GM19455 (cell line): Measurements from ENCODE around the gene ACAP2.
"Not testable (repeated sequence)": the region's sequence is repeated elsewhere in the genome, so short reads cannot be mapped to it uniquely, and the experiment has no call there.

Experiments
- ATAC-seq: cut with Tn5 transposase; IDR thresholded peaks from one replicate; pipeline ENCODE4 v1.9.1; 2021; ENCODE audit not compliant: unreplicated experiment

The ACAP2 gene

GRCh38 chr3:195442573-195443390 is at the start of gene ACAP2:
Gene ACAP2 (minus strand): TSS chr3:195443020. CDS start chr3:195442847, 173 bp downstream.
- peak; percentile 87 for ATAC-seq

DNA sequence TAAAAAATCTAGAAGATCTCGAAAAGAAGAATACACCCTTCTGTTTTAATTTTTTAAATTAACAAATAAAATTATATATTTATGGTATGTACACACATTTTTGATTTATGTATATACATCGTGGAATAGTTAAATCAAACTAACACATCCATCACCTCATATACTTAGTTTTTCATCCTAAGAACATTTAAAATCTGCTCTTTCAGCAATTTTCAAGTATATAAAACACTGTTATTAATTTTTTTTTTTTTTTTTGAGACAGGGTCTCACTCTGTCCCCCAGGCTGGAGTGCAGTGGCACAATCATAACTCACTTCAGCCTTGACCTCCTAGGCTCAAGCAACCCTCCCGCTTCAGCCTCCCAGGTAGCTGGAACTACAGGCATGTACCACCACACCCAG is 32.8 kb upstream of the ACAP2 start:
- ATAC-seq, result no peak

DNA sequence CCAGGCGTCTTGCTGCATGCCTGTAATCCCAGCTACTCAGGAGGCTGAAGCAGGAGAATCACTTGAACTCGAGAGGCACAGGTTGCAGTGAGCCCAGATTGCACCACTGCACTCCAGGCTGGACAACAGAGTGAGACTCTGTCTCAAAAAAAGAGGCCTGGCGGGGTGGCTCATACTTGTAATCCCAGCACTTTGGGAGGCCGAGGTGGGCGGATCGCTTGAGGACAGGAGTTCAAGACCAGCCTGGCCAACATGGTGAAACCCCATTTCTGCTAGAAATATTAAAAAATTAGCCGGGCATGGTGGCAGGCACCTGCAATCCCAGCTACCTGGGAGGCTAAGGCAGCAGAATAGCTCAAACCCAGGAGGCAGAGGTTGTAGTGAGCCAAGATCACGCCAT is 32.3 kb upstream of the ACAP2 start:
- not testable (repeated sequence) for ATAC-seq

DNA sequence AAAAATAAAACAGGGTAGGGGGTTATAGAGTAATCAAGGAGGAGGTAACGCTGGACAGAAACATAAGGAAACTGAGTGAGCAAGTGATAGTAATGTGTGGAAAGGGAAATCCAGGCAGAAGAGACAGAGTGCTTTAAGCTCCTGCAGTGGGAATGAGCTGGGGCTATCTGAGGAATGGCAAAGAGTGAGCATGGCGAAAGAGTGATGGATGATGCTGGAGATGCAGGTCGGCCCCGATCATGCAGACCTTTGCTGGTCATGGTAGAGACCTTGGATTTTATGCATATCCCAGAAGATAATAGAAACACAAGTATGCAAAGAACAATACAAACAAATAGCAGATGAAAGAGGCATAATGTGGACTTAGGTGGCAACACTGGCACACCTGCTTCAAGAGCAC is 26.0 kb upstream of the ACAP2 start:
- no peak for ATAC-seq

DNA sequence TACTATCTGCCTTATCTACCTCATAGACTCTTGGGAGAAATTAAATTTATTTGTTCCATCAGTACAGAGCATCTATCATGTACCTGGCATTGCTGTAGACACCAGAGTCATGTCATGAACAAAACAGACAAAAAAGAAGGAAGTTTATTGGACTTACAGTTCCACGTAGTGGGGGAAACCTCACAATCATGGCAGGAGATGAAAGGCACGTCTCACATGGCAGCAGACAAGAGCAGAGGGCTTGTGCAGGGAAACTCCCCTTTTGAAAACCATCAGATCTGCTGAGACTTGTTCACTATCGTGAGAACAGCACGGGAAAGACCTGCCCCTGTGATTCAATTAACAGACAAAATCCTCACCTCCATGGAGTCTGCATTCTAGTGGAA is 25.6 kb upstream of the ACAP2 start:
- no peak for ATAC-seq

GRCh38 chr3:195467641-195468390 is 25.0 kb upstream of the ACAP2 start:
- no peak for ATAC-seq

GRCh38 chr3:195466251-195466650 is 23.4 kb upstream of the ACAP2 start:
- ATAC-seq, result no peak

GRCh38 chr3:195462922-195463321 is 20.1 kb upstream of the ACAP2 start:
- ATAC-seq, result not testable (repeated sequence)

GRCh38 chr3:195462308-195462610 is 19.4 kb upstream of the ACAP2 start:
- no peak for ATAC-seq

GRCh38 chr3:195461594-195462307 is 18.9 kb upstream of the ACAP2 start:
- ATAC-seq, result no peak

- no peak for ATAC-seq
These were observed 17.4 kb upstream of the ACAP2 start for GRCh38 chr3:195460091-195460713.

- no peak for ATAC-seq
These were observed 15.5 kb upstream of the ACAP2 start for GRCh38 chr3:195458316-195458717.

DNA sequence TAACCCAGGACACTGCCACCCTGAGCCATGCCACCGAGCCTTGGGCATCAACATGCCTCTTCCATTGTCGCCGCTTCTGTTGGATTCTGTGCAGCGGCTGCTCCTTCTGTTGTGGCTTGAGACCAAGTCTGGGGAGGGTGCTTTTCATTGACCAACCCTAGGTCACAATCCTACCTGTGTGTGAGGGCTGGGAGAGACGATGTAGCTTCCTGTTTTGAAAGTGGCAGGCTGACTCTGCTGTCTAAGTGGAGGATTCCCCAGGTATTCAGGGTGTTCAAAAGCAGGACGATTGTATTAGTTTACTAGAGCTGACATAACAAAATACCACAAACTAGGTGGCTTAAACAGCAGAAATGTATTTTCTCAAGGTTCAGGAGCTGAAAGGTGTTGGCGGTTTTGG is 13.0 kb upstream of the ACAP2 start:
- no peak for ATAC-seq

DNA sequence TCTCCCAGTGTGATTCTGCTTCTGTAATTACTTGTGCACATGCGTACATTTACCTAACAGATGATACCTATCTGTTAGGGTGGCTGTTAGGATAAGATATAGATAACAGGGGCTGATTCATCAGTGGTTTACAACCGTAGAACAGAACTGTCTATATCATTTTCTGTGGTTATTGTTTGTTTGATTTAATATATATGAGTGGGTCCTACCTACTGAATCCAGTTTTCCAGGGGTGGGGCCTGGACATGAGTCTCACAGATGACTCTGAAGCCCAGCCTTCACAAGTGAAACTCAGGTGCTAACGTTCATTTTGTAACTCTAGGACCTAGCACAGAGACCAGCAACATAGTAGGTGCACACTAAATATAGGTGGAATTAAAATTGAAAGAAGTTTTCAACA is 10.4 kb upstream of the ACAP2 start:
- no peak for ATAC-seq

- no peak for ATAC-seq
These were observed 8.7 kb upstream of the ACAP2 start for GRCh38 chr3:195451373-195452015.

GRCh38 chr3:195450731-195451229 is 8.0 kb upstream of the ACAP2 start:
- no peak for ATAC-seq

- no peak for ATAC-seq
These were observed 5.5 kb upstream of the ACAP2 start for GRCh38 chr3:195448205-195448875.

DNA sequence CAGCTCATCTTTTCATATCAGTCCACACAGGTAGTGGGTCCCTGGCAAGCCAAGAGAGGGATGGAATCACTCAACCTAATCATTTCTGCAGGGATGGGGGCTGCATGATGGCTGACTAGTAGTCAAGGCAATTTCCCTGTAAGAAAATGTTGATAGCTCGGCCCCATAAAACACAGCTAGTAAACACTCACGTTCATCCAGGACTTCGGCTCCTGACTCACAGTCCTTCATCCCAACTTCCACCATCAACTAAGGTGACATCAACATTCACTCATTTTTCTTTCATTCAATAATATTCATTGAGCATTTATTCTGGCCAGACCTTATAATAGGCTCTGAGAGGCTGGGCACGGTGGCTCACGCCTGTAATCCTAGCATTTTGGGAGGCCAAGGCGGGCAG is 4.4 kb upstream of the ACAP2 start:
- ATAC-seq, result no peak

- no peak for ATAC-seq
These were observed 3.5 kb upstream of the ACAP2 start for GRCh38 chr3:195446359-195446758.

DNA sequence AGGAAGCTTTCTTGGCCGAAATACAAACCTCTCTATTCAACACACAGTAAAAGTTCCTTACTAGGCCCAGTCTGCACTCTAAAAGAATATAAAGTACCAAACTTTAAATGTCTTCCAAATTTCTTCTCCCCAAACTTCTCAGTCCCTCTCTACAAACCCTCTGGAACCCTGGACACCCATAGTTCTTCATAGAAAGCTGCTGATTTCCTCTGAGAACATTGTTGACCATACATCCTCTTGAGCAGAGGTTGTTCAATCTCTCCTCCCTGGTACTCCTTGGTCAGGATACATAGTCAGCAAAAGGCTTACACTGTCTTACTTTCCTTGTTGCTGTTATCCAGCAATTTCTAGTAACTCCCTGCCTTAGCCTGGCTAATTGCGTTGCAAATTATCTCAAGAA is 3.1 kb upstream of the ACAP2 start:
- no peak for ATAC-seq
